Ascending aorta (tissue), 2 donors: ENCODE results near the gene PRB3. TPM values are rescaled to one million over a fixed set of nuclear protein-coding genes. Genes with fewer than 3 reads are reported as not detected.

Source experiments
- DNase-seq, 2 donors: peaks; one replicate each; pipeline ENCODE4 v3.0.0-alpha.2; 2019; ENCODE audit warnings: low spot score in 2 of 2
- H3K27ac ChIP-seq, 2 donors: fragments of 200-600 bp; sonication (generic); one replicate each; pipeline ENCODE4 v1.5.1; 2016 to 2017; ENCODE audit warnings: mild to moderate bottlenecking in 1 of 2
- H3K27me3 ChIP-seq: fragments of 200-600 bp; sonication (generic); one replicate; pipeline ENCODE4 v1.5.1; 2017
- H3K36me3 ChIP-seq, 2 donors: fragments of 200-600 bp; sonication (generic); one replicate each; pipeline ENCODE4 v1.5.1; 2016
- H3K4me1 ChIP-seq, 2 donors: fragments of 200-600 bp; sonication (generic); one replicate each; pipeline ENCODE4 v1.5.1; 2016 to 2017; ENCODE audit warnings: mild to moderate bottlenecking in 1 of 2
- H3K4me3 ChIP-seq, 2 donors: fragments of 200-600 bp; sonication (generic); one replicate each; pipeline ENCODE4 v1.5.1; 2016 to 2017; ENCODE audit warnings: mild to moderate bottlenecking in 1 of 2
- H3K9me3 ChIP-seq, 2 donors: fragments of 200-600 bp; sonication (generic); one replicate each; pipeline ENCODE4 v1.5.1; 2016
- CTCF ChIP-seq, 3 experiments: fragments of 200-600 bp in 2 of 3; fragments of 450-650 bp in 1 of 3; sonication (generic) in 2 of 3; IDR thresholded peaks; one replicate each; pipeline ENCODE4 v1.5.1; 2016 to 2019; ENCODE audit warnings: antibody characterized with exemption in 3 of 3, mild to moderate bottlenecking in 1 of 3, moderate library complexity in 1 of 3
- intact Hi-C: fragments of 100-400 bp; cut with DNase I; formaldehyde crosslinking; loops from one replicate; pipeline ENCODE4 v1.15.1; 2023
- total RNA-seq: library from RNA; depleted of rRNA; stranded (reverse); fragments of >200 nt; gene quantifications from one replicate; pipeline ENCODE4 v1.1.0, GENCODE V29; 2016

The PRB3 gene
- total RNA-seq, 1 donor from 2014 or later = not detected

- Histone ChIP-seq H3K4me1 (no peaks in the 10 kb centered on the region), H3K9me3 (peaks cover 0 to 2% of the 10 kb centered on the region in 2 donors), H3K4me3 (no peak overlapping the region), H3K27ac (no peak overlapping the region), H3K27me3 (no peaks in the 10 kb centered on the region), H3K36me3 (no peaks in the 10 kb centered on the region)
- intact Hi-C loops = loop anchor here (5.0 kb wide), 1 partner anchor 260 kb away; no protein-coding TSS in a partner anchor
- DNase-seq = no peak
- no peak for TF ChIP-seq CTCF (IDR thresholded peaks at IDR 0.05)
These were observed 42.1 kb downstream of the PRB3 start for GRCh38 chr12:11227373-11227772.

Other genes starting within 250 kb of the PRB3 start
- gene TAS2R19, start 247.1 kb downstream of the PRB3 start, total RNA-seq = not detected
- not detected for gene TAS2R31, start 238.3 kb downstream of the PRB3 start, total RNA-seq
- gene TAS2R46, start 207.4 kb downstream of the PRB3 start, total RNA-seq = 23.2 TPM
- not detected for gene TAS2R43, start 177.4 kb downstream of the PRB3 start, total RNA-seq
- 3.6 TPM for gene TAS2R30, start 135.1 kb downstream of the PRB3 start, total RNA-seq
- 8.0 TPM for gene SMIM10L1, start 98.5 kb downstream of the PRB3 start, total RNA-seq
- not detected for gene TAS2R42, start 82.8 kb downstream of the PRB3 start, total RNA-seq
- not detected for gene PRB4, start 40.7 kb upstream of the PRB3 start, total RNA-seq
- gene PRB2, start 125.9 kb upstream of the PRB3 start, total RNA-seq = not detected